GM12872 (cell line): ENCODE results near the gene OSMR.

Source experiments
- TF ChIP-seq, protein P1 (sequence below): IDR thresholded peaks from 3 replicates; pipeline ENCODE4 v1.5.1; 2011; ENCODE audit warnings: low read depth, mild to moderate bottlenecking, low read length, moderate library complexity; ENCODE audit not compliant: insufficient read depth

Gene OSMR

DNA sequence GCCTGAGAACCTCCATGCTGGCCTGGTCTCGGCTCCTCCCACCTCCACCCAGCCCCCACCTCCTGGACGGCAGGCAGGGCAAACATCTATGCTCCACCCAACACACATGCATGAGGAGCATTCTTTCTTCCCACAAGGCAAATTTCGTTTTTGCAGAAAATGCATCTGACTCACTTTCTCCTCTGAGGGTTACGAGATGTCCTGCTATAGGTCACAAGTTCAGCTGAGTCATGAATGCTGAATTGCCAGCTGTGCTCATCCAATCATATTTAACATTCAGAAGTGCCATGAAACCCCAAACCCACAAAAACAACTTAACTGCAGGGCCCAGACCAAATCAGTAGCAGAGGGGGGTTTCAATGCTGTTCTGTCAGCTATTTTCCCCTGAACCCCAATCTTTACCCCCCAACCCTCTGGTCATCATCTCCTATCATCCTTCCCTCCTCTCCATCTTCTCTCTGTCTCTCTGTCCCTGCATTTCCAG lies 39.0 kb upstream of the OSMR start:
- TF ChIP-seq, protein P1, sequence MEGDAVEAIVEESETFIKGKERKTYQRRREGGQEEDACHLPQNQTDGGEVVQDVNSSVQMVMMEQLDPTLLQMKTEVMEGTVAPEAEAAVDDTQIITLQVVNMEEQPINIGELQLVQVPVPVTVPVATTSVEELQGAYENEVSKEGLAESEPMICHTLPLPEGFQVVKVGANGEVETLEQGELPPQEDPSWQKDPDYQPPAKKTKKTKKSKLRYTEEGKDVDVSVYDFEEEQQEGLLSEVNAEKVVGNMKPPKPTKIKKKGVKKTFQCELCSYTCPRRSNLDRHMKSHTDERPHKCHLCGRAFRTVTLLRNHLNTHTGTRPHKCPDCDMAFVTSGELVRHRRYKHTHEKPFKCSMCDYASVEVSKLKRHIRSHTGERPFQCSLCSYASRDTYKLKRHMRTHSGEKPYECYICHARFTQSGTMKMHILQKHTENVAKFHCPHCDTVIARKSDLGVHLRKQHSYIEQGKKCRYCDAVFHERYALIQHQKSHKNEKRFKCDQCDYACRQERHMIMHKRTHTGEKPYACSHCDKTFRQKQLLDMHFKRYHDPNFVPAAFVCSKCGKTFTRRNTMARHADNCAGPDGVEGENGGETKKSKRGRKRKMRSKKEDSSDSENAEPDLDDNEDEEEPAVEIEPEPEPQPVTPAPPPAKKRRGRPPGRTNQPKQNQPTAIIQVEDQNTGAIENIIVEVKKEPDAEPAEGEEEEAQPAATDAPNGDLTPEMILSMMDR = no peak

DNA sequence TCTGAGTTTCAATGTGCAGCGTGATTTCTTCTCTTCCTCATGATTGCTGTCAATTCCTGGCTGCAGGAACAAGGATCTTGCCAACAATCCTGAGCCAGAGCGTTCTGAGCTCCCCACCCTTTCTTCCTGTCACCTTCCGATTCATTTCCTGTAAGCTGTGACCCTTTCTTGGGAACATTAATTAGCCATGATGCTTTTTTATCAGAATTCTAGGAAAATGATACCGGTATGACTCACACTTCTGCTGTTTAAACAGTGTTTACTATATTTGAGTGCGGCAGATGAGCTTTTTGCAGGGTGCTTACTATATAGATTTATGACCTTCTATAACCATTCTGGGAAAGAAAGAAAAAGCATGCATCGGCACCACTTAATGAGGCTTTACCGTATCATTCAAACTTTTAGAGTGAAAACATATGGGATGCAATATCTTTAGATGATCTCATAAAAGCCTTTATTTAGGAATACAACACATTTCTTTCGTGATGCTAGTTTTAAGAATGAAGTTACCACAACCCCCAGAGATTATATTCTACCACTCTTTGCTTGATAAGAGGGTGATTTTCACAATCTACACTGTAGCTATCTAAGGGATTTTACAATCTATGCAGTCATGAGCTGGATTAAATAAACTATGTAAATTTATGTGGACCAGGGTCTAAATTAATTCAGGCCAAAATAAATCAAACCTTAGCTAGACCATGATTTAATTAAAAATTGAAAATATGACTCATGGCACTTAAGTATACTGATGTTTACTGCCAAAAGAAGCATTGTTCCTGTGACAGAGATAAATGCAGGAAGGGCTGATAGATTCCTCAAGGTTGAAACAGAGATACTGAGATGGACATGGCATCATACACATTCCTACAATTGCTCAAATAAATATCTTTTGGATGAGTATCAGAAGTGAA lies 38.0 kb upstream of the OSMR start:
- TF ChIP-seq, protein P1 = no peak

DNA sequence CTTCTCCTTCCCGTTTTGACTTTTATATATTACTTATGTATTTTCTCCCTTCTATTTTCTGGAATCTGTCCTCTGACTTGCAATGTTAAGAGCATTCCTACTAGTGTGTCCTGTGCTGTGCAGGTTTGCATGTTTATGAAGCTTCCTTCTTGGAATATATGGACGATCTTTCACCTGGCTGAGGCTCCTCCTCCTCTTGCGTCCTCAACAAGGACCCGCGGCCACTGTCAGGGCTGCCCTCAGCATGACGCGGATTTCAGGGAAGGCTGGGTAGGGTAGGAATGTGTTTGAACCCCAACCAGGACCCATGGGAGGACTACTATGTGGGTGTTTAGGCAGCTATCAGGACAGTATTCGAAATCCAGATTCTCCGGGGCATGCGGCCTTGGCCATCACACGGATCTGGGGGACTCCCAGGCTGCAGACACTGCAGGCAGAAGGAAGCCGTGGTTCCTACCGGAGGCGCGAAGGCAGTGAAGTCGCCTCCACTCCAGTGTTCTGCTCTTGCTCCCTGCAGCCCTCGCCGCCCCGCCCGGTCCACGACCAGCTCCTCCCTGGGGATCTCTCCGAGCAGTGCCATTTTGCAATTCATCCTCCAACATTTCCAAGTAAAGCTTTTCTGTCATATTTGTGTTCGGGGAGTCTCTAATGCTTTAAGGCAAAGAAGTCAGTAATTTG lies 37.0 kb upstream of the OSMR start:
- TF ChIP-seq, protein P1 = no peak

DNA sequence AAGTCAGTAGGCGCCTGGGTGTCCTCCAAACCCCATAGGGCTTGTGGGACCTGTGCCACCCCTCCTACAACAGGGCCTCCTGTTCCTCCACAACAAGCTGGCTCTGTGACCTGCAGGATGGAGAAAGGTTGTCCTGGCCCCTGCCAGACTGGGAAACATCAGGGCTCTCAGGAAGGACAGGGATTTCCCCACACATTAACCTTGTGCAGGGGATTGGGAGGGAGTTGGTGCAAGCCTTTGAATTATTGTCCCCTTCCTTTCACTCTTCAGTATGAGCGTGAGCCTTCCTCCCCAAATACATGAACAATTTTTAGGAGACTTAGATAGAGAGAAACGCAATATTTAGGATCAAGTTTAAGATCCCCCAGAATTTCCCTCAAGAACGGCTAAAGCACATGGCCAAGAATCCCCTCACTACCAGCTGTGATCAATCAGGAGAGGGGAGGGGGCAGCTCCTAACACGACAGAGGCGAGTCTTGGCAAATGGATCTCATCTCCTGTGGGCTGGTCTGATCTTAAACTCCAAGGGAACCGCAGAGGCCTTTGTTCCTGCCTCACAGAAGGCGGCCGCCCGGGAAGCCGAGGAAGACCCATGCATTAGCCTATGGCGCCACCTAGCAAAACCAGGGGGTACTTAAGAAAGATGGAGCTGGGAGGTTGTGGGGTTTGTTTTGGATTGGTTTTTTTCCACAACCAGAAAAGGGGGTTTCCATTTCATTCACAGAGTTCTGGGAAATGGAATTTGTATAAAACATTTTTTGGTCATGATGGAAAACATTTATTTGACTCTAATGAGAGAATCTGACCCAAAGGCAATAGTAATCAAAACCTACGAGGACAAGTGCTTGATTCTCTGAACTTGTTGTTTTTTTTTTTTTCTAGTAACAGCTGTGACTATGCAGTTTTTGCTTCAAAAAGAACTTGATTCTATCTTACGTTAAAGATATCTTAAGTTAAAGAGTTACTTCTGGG lies 36.1 kb upstream of the OSMR start:
- TF ChIP-seq, protein P1 = peak; percentile 71

DNA sequence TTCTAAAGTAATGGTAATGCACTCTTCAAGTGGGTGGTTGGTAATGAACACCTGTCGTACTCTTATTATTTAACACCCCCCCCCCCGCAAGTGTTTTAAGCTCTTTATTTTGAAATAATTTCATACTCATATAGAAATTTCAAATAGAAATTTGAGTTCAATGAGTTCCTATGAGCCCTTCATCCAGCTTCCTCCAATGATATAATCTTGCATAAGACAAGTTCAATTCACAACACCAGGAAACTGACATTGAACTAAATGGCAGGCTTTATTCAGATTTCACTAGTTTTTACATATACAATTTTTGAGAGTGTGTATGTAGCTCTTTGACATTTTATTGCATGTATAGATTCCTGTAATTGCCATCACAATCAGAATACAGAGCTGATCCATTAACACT lies 30.9 kb upstream of the OSMR start:
- TF ChIP-seq, protein P1 = no peak

DNA sequence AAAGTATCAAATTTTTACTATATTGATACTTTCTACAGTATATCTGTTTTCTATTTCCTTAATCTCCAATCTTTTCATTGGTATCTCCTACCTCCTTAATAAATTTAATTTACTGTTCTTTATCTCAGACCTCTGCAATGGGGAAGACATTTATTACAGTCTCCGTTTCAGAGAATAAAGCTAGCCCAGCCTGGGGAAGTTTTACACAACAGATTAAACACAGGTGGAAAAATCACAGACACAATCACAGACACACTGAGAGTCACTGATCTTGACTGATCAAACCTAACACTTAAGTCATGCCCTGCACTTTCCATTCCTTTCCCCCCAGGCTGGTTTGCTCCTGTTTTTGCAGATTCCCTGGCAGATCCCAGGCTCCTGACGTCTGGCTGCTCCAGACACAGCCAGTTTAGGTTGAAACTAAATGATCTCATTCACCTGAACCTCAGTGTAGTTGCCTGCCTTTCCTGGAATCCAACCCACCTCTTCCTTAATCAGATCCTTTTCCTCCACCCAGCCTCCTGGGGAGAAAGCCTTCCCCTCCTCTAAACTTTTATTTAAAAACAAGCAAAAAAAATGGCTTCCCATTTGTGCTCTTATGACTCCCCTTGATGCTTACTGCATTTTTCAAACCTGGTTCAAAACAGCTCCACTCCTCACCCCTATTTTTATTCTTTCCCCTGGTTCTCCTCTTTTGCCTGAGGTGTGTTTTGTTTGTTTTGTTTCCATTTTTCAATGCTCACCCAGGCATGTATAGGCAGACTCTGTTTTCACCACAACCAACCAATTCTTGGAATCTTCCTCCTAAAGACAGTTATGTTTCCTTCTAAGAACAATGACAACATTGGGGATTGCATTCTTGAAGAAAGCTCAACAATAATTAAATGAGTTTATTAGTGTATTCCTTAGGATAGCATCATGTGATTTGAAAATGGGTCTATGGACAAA lies 29.5 kb upstream of the OSMR start:
- TF ChIP-seq, protein P1 = no peak
